GM21526 (cell line): Measurements from ENCODE around the gene FMN2.
"Not testable (repeated sequence)": the region's sequence is repeated elsewhere in the genome, so short reads cannot be mapped to it uniquely, and the experiment has no call there.

Source experiments
- ATAC-seq: cut with Tn5 transposase; IDR thresholded peaks from one replicate; pipeline ENCODE4 v1.9.1; 2021; ENCODE audit warnings: moderate library complexity; ENCODE audit not compliant: unreplicated experiment, low FRiP score

Gene FMN2

DNA sequence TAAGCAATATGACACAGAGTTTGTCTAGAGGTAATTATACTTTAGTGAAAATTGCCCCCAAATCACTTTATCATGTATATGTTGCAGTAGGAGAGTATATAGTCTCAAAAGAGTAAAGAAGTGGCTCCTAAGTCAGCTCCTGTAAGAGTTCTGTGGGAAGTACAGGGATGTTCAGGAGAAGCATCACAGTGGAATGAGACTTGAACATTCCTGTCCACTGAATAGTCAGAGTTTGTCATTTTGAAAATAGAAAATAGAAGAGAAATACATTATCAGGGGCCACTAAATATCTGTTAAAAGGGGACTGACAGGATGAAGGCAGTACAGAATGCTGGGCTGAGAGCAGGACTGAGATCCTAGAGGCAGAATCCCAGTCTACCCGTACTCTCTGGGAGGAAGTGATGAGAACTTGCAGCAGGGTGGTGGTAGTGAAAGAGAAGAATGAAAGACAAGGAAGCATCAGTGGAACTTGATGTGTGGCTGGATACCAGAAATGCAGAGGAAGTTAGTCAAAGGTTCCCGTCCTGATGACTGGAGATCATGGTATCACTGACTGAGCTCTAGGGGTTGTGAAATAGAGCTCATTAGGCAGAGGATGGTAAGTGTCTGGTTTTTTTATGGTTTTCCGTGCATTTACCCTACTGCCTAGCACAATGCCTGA is 153.4 kb downstream of the FMN2 start:
- no peak for ATAC-seq

- no peak for ATAC-seq
These were observed 153.9 kb downstream of the FMN2 start for GRCh38 chr1:240245629-240246020.

DNA sequence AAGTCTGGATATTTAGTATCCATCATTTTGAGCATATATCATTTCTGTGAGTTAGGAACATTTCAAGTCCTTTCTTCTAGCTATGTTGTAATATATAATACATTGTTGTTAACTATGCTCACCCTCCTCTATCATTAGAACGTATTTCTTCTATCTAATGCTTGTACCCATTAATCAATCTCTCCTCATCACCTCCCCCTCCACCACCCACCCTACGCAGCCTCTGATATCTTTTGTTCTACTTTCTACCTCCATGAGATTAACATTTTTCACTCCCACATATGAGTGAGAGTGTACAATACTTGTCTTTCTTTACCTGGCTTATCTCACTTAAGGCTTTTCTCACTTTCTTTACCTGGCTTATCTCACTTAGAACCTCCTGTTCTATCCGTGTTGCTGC is 156.2 kb downstream of the FMN2 start:
- no peak for ATAC-seq

DNA sequence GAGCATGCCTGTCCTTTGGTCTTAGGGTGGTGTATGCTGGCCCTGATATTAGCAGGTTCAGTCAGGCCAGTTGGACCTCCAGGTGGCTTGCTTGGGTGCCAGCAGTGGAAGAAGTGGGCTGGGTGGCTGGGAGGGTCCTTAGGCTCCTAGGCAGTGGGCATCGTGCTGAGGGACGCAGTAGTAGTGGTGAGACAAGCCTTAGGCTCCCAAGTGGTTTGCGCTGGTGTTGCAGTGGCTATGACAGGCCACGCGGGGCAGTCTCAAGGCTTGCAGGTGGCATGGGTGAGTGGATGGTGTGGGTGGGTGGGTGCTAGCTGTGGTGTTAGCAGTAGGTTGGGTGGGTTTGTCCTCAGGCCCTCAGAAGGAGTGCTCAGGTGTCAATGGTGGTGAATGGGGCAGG is 162.3 kb downstream of the FMN2 start:
- no peak for ATAC-seq

DNA sequence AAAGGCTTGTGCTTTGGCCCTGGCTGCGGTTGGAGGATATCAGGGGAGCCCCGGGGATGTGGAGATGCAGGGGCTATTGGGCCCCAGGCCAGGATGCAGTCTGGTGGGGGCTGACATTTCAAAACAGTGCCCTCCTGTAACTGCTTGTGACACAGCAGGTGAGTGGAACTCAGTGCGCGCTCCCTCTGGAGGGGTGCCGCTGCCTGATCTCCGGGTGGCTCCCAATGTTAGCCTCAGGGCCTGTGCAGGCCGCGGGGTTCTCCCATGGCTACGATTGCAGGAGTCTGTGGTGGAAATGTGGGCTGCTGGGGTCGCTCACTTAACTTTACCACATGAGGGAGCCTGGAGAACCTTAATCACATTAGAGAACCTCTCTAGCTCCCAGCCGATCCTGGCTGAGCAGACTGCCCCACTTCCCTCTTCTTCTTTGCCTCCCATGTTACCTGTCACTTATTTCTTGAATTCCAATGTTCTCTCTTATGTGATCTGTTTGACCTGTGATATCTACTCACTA is 163.2 kb downstream of the FMN2 start:
- no peak for ATAC-seq

GRCh38 chr1:240255922-240256321 is 164.2 kb downstream of the FMN2 start:
- ATAC-seq = no peak

DNA sequence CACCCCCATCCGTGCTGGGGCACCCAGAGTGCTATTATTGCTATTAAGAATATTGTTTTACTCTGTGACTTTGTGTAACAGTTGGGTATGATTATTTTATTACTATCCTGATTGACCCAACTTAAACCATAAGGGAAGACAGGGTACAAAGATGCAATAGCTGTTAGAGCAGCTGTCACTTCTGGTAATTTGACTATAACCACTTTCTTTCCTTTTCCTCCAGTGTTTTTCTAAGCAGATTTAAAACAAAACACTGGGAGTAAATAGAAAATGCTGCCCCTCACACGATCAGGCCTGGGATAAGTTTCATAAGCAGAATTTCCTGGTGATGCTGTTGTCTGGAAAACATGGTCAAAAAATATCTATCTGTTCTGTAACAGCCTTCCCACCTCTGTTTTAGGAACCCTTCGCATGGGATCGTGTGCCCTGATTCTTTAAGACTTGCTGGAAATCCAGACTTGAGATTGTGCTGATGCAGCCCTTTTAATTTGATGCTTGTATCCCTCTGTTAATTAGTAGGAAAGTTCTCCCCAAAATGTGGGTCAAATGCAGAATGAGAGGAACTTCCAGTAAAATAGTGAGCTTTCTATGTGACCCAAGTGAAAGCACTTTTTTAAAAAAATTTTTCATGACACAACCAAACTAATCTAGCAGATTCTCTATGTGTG is 165.3 kb downstream of the FMN2 start:
- ATAC-seq = no peak

- no peak for ATAC-seq
These were observed 167.2 kb downstream of the FMN2 start for GRCh38 chr1:240258910-240259309.

GRCh38 chr1:240264494-240264893 is 172.8 kb downstream of the FMN2 start:
- not testable (repeated sequence) for ATAC-seq

DNA sequence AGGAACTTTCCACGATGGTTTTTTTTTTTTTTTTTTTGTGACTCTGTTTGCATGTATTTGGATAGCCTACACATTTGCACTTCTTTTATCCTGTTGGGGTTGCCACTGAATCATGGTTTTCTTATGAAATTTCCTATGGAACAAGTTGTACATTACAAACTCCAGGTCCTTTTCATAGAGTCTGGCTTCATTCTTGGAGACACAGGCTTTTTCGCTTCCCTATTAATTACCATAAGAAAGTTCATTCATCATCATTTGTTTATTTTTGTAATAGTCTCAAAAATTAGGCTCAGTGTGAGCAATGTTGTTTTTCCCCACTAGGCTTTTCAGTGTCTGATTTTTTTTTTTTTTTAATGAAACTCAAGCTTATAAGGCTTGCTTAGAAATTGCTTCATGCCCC is 179.4 kb downstream of the FMN2 start:
- ATAC-seq = no peak

DNA sequence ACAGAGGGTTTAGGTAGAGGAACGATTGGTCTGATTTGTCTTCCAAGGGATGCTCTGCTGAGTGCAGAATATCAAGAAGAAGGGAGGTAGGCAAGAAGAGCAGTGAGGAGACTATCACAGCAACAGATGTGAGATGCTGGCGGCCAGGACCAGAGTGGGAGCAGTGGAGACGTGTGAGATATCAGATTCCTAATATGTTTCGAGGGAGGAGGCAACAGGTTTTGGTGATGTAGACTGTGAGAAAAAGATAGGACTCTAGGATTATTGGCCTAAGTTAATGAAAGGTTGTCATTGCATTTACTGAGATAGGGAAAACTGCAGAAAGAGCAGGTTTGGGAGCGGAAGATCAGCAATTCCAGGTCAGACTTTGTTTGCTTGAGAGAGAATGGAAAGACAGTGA is 182.9 kb downstream of the FMN2 start:
- no peak for ATAC-seq

- not testable (repeated sequence) for ATAC-seq
These were observed 183.5 kb downstream of the FMN2 start for GRCh38 chr1:240275219-240275618.

DNA sequence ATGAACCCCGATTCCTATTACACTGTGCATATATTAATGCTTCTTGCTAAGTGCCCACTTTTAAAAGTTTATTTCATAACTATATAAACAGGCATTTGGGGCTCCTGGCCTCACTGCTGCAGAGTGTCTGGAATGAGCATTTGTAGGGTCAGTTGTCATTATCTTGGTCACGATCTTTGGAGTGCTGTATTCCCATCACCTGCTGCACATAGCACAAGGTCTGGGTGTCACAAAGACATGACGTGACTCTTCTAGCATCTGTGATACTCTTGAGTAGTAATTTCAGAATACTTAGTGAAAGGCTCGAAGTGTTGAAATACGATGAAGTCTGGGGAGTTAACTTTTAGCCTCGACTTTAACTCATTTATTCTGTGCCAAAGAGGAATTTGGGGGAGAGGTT is 186.4 kb downstream of the FMN2 start:
- no peak for ATAC-seq

DNA sequence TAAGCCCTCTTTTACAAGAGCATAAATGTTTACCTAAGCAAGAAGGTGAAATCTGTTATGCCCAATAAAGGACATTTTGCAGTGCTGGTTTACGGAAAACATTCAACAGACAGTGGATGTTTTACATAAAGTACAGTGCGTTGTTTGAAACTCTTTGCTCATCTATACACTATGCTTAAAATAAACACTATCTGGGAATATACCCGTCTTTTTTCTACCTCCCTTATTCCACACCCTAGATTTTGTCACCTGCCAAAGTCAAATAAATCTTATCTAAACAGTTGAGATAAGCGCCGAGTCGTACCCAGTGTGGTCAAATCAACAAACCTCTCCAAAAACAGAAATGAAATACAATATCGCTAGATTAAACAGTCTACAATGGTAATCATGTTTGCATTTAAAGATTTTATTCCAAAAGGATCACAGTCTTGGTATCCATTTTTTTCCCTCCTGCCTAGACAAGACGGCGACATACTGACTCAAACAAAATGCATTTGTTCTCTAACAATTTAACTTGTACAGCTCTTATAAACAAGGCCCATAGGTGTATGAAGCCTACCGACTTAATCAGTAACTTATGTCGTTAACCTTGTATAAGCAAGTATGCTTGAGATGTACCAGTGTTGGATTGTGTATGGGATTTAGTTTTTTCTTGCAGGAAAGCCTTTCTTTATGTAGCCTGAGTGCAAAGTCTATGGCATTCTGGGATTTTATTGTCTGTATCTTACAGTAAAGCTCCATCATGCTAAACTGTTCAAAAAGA is 189.1 kb downstream of the FMN2 start:
- no peak for ATAC-seq

- ATAC-seq = no peak
These were observed 190.6 kb downstream of the FMN2 start for GRCh38 chr1:240282061-240282830.

DNA sequence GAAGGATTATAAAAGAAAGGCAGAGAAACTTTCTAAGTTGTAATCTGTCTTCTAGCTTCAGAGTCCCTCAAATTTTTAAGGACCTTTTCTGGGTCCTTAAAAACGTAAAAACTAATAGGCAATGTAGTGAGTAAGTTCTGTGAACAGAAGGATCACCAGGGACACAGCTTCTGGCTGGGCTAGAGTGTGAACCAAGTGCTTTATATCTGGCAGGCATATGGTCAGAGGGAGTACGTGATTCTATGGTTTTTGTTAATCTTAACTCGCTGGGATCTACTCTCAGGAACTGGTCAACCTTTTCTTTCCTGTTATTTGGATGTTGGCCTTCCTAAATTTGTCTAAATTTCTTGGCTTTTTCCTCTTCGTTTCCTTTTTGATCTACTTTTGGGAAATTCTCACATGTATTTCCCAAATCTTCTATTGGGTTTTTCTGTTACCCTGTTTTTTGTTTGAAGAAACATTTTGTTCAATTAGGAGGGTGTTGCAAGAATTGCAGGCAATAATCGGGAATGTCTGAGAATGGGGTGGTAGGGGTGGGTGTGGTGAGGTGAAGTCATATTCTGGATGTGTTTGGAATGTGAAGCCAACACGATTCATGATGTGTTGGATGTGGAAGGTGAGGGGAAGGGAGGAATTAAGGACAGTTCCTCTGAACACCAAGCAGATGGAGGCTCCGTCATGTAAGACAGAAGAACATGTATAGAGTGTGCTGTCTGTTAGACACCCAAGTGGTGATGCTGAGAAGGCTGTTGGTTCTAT is 193.2 kb downstream of the FMN2 start:
- no peak for ATAC-seq

DNA sequence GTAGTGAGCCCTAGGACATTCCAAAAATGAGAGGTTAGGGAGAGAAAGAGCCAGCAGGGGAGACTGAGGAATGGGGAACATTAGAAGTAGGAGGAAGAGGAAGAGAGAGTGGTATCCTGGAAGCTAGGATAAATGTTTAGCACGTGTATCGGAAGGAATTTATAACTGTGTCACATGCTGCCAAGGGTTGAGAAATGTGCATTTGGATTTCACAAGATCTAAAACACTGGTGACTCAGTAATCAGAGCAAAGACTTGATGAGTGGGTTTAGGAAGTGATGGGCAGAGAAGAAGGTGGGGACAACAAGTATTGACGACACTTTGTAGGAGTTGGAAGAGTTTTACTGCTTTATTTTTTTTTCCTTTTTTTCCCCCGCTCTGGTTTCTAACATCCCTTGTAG is 193.9 kb downstream of the FMN2 start:
- no peak for ATAC-seq

GRCh38 chr1:240287722-240288121 is 196.0 kb downstream of the FMN2 start:
- ATAC-seq = no peak

GRCh38 chr1:240293706-240294105 is 202.0 kb downstream of the FMN2 start:
- no peak for ATAC-seq

- ATAC-seq = no peak
These were observed 202.9 kb downstream of the FMN2 start for GRCh38 chr1:240294566-240294965.
